ENCODE results near the gene TMEM191C.
"Not testable (repeated sequence)": the region's sequence is repeated elsewhere in the genome, so short reads cannot be mapped to it uniquely, and the experiment has no call there.

The TMEM191C gene

GRCh38 chr22:21467337-21468193 lies at the start of gene TMEM191C:
Gene TMEM191C, plus strand, starts transcription at chr22:21467387. Its CDS starts 73 bp downstream, at chr22:21467460.
- not testable (repeated sequence) for DNase-seq

GRCh38 chr22:21417853-21418252 lies 49.3 kb upstream of the TMEM191C start:
- not testable (repeated sequence) for DNase-seq

GRCh38 chr22:21418974-21419638 lies 48.1 kb upstream of the TMEM191C start:
- DNase-seq: not testable (repeated sequence)

GRCh38 chr22:21420180-21420763 lies 46.9 kb upstream of the TMEM191C start:
- DNase-seq: not testable (repeated sequence)

- DNase-seq: not testable (repeated sequence)
These were observed 43.0 kb upstream of the TMEM191C start for GRCh38 chr22:21424084-21424709.

- not testable (repeated sequence) for DNase-seq
These were observed 32.6 kb upstream of the TMEM191C start for GRCh38 chr22:21434378-21435233.

GRCh38 chr22:21435998-21436810 lies 31.0 kb upstream of the TMEM191C start:
- not testable (repeated sequence) for DNase-seq

GRCh38 chr22:21438013-21438412 lies 29.2 kb upstream of the TMEM191C start:
- not testable (repeated sequence) for DNase-seq

GRCh38 chr22:21440018-21440636 lies 27.1 kb upstream of the TMEM191C start:
- DNase-seq: not testable (repeated sequence)

GRCh38 chr22:21440676-21441075 lies 26.5 kb upstream of the TMEM191C start:
- not testable (repeated sequence) for DNase-seq

- not testable (repeated sequence) for DNase-seq
These were observed 26.0 kb upstream of the TMEM191C start for GRCh38 chr22:21441170-21441569.

GRCh38 chr22:21442123-21442522 lies 25.1 kb upstream of the TMEM191C start:
- not testable (repeated sequence) for DNase-seq

GRCh38 chr22:21442646-21443045 lies 24.5 kb upstream of the TMEM191C start:
- DNase-seq: not testable (repeated sequence)

- DNase-seq: no peak
These were observed 24.0 kb upstream of the TMEM191C start for GRCh38 chr22:21443057-21443734.

GRCh38 chr22:21443735-21444421 lies 23.3 kb upstream of the TMEM191C start:
- no peak for DNase-seq

- DNase-seq: no peak
These were observed 22.3 kb upstream of the TMEM191C start for GRCh38 chr22:21444701-21445436.

- DNase-seq: no peak
These were observed 21.6 kb upstream of the TMEM191C start for GRCh38 chr22:21445437-21446127.
